Heart left ventricle (tissue), 13 donors: Measurements from ENCODE around the gene STAT2.

Source experiments
- POLR2A ChIP-seq, 2 donors: fragments of 450-650 bp; IDR thresholded peaks; one replicate each; pipeline ENCODE4 v1.6.1; 2017; ENCODE audit warnings: antibody characterized with exemption in 2 of 2, mild to moderate bottlenecking in 2 of 2, moderate library complexity in 2 of 2
- TF ChIP-seq, protein P1 (sequence below), 12 donors: fragments of 200-600 bp; sonication (generic) in 4 of 12; IDR thresholded peaks; one replicate each; pipeline versions ENCODE4 v1.5.0 to v1.8.0; 2018 to 2022; ENCODE audit warnings: antibody characterized with exemption in 12 of 12, mild to moderate bottlenecking in 5 of 12
- donor health status: ischemic (EF 13 %, LVEDD 7.1; RV severe dilation, severe dysfunction).
- donor health status: DM: no; HTN: yes; CAD: no.
- donor health status: DM: no; HTN: no; CAD: no.
- donor health status: ischemic (EF 25% LVEDD 6.9; RV normal size, moderate dysfunction).
- donor health status: ischemic (EF 25% LVEDD 5.7; RV mildly dilated, moderate dysfunction).
- donor health status: ischemic (EF 35%, LVEDD 5.7; RV mildly dilated, moderate dysfunction).
- donor health status: nonischemic (EF 11% LVEDD 7.7; RV severe dilation, severe dysfunction).
- donor health status: DM: yes; HTN: yes; CAD: no.
- donor health status: PGD.
- donor health status: ischemic (EF 29% LVEDD 5.4; RV normal size, mild dysfunction).
- donor health status: nonischemic (EF 23%, LVEDD 6.1; RV moderate dilation, normal function).

GRCh38 chr12:56315249-56315621 is 44.7 kb downstream of the STAT2 start:
- TF ChIP-seq, protein P1, sequence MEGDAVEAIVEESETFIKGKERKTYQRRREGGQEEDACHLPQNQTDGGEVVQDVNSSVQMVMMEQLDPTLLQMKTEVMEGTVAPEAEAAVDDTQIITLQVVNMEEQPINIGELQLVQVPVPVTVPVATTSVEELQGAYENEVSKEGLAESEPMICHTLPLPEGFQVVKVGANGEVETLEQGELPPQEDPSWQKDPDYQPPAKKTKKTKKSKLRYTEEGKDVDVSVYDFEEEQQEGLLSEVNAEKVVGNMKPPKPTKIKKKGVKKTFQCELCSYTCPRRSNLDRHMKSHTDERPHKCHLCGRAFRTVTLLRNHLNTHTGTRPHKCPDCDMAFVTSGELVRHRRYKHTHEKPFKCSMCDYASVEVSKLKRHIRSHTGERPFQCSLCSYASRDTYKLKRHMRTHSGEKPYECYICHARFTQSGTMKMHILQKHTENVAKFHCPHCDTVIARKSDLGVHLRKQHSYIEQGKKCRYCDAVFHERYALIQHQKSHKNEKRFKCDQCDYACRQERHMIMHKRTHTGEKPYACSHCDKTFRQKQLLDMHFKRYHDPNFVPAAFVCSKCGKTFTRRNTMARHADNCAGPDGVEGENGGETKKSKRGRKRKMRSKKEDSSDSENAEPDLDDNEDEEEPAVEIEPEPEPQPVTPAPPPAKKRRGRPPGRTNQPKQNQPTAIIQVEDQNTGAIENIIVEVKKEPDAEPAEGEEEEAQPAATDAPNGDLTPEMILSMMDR (IDR thresholded peaks at IDR 0.05) = no peak
- TF ChIP-seq POLR2A (IDR thresholded peaks at IDR 0.05) = no peak
